Dedifferentiated amniotic fluid mesenchymal stem cell (primary cell): ENCODE measurements around the gene DLGAP5.

Source experiments
- DNase-seq: peaks from one replicate; pipeline ENCODE4 v3.0.0-alpha.2; 2016; ENCODE audit errors: extremely low spot score

Gene DLGAP5

GRCh38 chr14:55191203-55192053 lies at the start of gene DLGAP5:
TSS of gene DLGAP5 (minus strand) at chr14:55191585. CDS start at chr14:55189179, 2,406 bp downstream.
- peak; percentile 97 for DNase-seq

- no peak for DNase-seq
Measured at GRCh38 chr14:55240526-55241178, 49.3 kb upstream of the DLGAP5 start.

- DNase-seq = no peak
Measured at GRCh38 chr14:55239320-55239719, 47.9 kb upstream of the DLGAP5 start.

GRCh38 chr14:55238019-55238680 lies 46.8 kb upstream of the DLGAP5 start:
- no peak for DNase-seq

GRCh38 chr14:55233591-55233990 lies 42.2 kb upstream of the DLGAP5 start:
- no peak for DNase-seq

GRCh38 chr14:55228261-55228660 lies 36.9 kb upstream of the DLGAP5 start:
- no peak for DNase-seq

- no peak for DNase-seq
Measured at GRCh38 chr14:55223364-55223763, 32.0 kb upstream of the DLGAP5 start.

- DNase-seq = no peak
Measured at GRCh38 chr14:55221968-55222367, 30.6 kb upstream of the DLGAP5 start.

- no peak for DNase-seq
Measured at GRCh38 chr14:55221186-55221585, 29.8 kb upstream of the DLGAP5 start.

GRCh38 chr14:55220230-55220629 lies 28.8 kb upstream of the DLGAP5 start:
- no peak for DNase-seq

- no peak for DNase-seq
Measured at GRCh38 chr14:55212634-55213033, 21.2 kb upstream of the DLGAP5 start.

GRCh38 chr14:55207832-55208231 lies 16.4 kb upstream of the DLGAP5 start:
- no peak for DNase-seq

- DNase-seq = no peak
Measured at GRCh38 chr14:55206175-55206693, 14.8 kb upstream of the DLGAP5 start.

- no peak for DNase-seq
Measured at GRCh38 chr14:55201219-55202101, 10.1 kb upstream of the DLGAP5 start.

- DNase-seq = no peak
Measured at GRCh38 chr14:55200651-55201050, 9.3 kb upstream of the DLGAP5 start.

- DNase-seq = no peak
Measured at GRCh38 chr14:55198749-55199148, 7.4 kb upstream of the DLGAP5 start.

- DNase-seq = no peak
Measured at GRCh38 chr14:55194656-55195355, 3.4 kb upstream of the DLGAP5 start.

- DNase-seq = no peak
Measured at GRCh38 chr14:55192054-55192621, 753 bp upstream of the DLGAP5 start.

- DNase-seq = no peak
Measured at GRCh38 chr14:55190906-55191202, 531 bp downstream of the DLGAP5 start.

GRCh38 chr14:55188686-55189295 lies 2.6 kb downstream of the DLGAP5 start:
- no peak for DNase-seq
